Fibroblast of skin of right quadriceps (primary cell): ENCODE results near the gene SMIM38.

Experiments
- DNase-seq: peaks from one replicate; pipeline ENCODE4 v3.0.0-alpha.2; 2013

The SMIM38 gene

DNA sequence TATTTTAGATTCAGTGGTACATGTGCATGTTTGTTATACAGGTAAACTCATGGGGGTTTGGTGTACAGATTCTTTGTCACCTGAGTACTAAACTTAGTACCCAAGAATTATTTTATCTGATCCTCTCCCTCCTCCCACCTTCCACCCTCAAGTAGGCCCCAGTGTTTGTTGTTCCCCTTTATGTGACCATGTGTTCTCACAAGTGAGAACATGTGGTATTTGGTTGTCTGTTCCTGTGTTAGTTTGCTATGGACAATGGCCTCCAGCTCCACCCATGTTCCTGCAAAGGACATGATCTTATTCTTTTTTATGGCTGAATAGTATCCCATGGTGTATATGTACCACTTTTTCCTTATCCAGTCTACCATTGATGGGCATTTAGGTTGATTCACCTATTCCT is 6.8 kb downstream of the SMIM38 start:
- DNase-seq: no peak

DNA sequence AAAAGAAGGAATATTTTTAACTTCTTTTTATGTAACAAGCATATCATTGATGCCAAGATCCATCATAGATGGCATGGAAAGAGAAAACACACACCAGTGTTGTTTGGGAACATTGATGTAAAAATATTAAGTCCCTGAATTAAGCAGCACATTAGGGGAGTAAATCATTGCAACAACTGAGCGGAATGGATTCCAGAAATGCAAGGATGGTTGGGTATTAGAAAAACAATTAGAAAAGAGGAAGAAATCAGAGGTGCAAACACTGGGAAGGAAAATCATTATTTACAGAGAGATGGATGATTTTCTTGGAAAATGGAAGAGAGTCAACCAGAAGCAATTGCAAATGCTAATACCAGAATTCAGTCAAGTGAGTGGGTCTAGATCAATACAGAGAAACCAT is 8.1 kb downstream of the SMIM38 start:
- DNase-seq: no peak

DNA sequence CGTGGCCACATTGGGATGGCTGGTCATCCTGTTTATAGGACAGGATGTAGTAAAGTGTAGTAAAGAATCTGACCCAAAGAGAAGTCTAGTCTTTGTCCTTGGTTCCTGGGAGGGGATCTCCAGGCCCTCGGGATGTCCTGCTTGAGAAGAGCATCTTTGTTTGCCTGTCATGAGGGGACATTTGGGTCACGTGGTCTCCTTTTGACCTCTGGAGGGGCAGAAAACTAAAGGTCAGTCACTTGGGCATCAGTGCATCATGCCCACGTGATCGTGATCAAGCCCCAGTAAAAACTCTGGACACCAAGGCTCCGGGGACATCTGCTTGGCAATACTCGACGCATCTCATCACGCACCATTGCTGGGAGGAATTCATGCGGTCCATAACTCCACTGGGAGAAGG is 9.1 kb downstream of the SMIM38 start:
- no peak for DNase-seq

DNA sequence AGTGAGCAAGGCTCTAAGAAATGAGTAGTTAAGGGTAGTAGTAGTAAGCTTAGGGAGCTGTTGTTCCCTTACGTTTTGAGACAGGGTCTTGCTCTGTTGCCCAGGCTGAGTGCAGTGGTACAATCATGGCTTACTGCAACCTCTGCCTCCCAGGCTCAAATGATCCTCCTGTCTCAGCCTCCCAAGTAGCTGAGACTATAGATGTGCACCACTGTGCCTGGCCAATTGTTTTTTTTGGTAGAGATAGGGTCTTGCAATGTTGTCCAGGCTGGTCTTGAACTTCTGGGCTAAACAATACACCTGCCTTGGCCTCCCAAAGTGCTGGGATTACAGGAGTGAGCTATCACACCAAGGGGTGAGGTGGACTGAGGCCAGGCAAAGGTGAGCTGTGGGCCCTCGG is 10.0 kb downstream of the SMIM38 start:
- DNase-seq: no peak

DNA sequence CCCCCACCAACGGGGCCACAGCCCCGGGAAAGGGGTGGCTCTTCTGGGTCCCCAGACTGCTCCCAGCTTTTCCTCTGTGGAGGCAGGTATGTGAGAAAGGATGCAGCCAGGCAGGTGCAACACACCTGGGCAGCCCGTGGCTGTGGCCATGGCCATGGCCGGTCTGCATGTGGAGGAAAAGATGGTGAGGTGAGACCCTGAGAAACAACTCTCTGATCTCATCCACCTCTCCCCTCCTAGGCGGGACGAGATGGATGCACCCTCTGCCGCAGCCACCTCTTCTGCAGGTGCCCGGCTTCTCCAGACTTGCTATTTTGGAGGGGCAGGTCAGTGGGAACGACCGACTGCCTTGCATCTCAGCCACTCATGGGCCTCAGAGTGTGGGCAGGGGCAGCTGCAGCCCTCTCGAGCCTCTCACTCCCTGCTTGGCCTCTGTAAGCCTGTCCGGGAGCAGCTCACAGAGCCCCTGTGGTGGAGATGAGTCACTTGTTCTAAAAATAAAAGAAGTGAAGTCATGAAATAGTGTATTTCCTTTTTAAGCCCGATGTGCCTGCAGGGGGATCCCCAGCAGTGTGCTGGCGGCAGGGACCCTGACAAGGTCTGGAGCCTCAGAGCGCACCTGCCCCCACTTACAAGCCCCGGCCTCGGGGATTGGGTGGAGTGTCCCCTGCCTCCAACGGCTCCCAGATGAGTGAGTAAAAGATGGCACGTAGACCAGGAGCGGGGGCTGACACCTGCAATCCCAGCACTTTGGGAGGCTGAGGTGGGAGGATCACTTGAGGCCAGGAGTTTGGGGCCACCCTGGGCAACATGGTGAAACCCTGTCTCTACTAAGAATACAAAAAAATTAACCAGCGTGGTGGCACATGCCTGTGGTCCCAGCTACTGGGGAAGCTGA is 10.7 kb downstream of the SMIM38 start:
- peak; percentile 85 for DNase-seq

DNA sequence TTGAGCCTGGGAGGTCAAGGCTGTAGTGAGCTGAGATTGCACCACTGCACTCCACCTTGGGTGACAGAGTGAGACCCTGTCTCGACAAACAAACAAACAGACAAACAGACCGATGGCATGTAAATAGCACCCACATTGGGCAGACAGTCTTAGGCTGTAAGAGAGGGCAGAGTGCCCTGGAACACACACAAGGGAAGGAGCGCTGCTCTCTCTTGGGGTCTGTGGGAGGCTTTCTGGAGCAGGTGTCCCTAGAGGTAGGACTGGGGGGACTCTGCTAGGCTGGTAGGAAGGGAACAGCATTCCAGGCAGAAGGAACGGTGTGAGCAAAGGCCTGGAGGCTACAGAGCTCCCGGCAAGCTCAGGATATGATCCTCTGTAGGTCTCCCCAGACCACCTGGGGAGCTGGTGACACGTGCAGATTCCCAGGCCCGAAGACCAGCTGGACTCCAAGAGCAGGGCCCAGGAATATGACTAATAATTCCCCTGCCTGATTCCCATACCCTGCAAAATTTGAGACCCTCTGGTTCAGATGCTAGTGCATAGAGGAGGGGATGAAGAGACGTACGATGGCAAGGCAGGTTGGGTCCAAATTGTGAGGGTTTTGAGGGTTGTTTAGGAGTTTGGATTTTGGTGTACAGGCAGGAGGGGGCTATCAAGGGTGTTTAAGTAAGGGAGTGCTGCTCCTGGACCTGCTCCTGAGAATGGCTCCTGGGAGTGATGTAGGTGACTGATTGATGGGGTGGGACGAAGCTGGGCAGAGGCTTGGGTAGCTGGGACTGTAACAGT is 11.6 kb downstream of the SMIM38 start:
- no peak for DNase-seq

DNA sequence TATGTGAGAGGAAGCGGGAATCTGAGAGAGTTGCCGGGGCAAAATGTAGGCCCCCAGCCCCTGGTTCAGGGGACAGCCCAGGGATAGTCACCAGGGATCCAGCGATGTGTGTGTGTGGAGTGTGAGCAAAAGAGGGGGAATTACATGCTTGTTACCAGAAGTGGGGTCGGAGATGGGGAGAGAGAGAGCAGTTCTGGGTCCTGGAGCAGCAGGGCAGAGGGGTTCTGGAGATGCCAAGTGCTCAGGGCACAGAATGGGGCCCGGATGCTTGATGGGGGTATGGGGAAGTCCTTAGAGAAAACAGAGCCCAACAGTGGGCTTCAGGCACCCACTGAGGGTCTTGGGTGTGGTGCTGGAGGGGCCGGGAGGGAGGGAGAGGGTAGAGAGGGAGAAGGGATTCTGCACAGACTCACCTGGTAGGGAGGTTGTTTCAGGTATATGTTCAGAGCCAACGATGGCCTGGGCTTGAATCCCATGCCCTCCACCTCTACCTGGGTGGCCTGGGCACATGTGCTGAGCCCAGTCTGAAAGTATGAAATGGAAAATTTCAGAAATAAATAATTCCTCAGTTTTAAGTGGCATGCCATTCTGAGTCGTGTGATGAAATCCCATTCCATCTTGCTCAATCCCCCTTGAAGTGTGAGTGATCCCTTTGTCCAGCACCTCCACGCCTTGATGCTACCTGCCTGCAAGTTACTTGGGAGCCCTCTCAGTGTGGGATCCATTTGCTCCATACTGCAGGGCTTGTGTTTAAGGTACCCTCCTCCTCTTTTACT is 12.4 kb downstream of the SMIM38 start:
- peak; percentile 30 for DNase-seq

DNA sequence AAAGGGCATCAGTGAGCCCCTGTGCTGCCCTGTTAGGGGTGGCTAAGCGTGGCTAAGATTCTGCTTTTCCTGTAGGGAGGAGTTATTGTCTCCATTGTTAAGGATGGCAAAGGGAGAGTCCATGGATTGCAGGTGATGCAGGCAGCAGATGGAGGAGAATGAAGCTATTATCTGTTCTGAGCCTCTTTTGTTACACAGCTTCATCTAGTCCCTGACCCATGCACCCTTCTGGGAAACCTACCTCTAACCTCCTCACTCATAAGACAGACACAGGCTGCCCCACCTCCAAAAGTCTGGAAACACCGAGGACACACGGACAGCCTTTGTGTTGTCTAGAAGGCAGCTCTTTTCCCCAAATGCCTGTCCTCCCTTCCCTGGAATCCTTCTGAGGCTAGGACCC is 13.7 kb downstream of the SMIM38 start:
- DNase-seq: no peak

DNA sequence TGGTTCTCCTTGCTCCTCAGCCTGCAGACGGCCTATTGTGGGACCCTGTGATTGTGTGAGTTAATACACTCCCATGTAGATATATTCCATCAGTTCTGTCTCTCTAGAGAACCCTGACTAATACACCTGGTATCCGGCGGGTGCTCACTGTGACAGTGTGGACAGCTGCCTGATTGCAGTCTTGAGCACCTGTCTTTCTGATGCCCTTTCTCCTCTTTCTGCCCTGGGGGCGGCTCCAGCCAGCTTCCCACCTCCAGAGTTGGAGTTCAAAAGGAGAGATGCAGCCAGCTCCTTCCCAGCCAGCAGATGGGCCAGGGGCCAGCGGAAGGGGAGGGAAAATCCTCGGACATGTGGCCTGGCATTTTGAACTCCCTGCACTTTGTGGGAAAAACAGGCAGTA is 15.0 kb downstream of the SMIM38 start:
- no peak for DNase-seq

DNA sequence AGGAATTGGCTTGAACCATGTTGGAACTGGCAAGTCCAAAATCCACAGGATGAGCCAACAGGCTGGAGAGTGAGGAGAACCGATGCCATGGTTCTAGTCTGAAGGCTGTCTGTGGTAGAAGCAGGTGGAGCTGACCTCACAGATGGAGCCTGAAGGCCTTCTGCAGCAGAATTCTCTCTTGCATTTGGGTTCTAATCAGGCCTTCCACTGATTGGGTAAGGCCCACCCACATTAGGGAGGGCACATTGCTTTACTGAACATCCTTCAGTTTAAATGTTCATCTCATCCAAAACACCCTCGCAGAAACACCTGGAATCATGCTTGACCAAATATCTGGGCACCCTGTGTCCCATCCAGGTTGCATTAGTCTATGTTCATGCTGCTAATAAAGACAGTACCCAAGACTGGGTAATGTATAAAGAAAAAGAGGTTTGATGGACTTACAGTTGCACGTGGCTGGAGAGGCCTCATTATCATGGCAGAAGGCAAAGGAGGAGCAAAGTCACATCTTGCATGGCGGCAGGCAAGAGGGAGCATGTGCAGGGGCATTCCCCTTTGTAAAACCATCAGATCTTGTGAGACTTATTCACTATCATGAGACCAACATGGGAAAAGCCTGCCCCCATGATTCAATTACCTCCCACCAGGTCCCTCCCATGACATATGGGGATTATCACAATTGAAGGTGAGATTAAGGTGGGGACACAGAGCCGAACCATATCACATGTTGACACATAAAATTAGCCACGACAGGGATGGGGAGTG is 15.9 kb downstream of the SMIM38 start:
- no peak for DNase-seq

DNA sequence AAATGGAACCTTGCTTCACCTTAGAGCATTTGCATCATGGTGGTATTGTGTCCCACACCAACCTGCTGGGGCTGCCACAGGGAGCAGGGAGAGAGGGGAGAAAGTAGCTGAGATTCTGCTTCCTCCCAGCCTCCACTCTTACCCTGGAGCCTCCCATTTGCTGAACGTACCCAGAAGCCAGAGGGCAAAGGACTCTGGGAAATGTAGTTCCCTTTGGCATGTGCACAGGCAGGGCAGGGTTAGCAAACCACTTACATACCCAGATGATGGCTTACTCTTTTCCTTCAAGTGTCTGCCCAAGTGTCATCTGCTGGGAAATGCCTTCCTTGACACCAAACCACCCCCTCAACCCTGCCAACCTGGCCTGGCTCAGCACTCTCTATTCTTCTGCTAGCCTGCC is 16.9 kb downstream of the SMIM38 start:
- DNase-seq: no peak

DNA sequence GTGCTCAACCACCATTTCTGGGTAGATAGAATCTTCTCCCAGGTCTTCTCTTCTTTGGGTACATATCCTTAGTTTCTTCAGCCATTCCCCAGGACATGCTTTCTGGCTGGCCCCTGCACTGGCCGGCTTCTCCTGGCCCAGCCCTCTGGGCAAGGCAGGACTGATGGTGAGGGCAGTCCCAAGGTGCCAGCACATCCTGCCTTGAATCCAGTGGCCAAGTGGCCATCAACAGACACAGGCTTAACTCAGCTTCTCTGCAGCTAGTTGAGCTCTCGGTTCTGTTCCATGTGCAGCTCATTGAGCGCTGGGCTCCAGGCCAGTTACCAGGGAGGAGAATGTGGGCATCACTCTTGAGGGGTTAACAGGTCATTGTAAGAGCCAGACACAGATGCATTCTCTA is 17.6 kb downstream of the SMIM38 start:
- DNase-seq: no peak

DNA sequence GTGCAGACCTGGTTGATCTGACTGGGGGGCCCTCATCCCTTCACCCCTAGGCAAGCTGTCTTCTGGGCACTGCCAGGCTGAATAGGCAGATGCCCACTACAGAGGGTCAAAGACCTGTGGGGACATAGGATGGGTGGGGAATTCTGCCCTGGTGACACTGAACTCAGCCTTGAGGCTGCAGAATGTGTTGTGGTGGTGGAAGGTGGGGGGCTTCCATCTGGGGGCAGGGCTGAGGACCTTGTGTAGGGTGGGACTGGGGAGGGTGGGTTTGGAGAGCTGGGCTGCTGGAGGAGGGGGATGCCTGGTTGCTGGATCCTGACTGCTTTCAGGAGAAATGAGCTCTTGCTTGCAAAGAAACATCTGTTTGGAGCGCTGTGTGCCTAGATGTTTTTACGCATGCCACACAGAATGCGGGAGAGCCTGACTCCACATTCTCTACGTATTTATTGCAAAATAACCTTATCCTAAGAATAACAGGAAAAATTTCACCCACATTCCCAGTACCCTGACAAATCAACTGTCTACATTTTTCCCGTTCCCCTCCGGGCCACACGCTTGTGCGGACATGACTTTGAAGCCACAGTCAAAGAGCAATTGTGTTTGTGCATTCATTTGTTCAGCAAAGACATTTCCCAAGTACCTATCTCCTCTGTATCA is 18.3 kb downstream of the SMIM38 start:
- peak; percentile 8 for DNase-seq

DNA sequence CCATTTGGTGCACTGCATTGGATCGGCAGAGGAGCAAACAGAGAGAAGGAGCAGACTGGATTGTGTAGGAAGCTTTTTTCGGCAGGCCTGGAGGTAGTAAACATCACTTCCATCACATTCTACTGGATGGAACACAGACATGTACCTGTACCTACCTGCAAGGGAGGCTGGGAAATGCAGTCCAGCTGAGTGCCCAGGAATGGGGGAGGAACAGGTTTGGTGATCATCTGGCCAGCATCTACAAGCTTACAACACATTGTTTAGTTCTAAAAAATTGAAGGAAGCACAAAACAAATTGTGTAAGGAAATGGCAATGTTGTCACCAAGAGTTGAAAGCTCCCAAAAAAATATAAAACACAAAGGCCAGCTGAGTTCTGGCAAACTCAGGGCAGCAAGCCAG is 19.1 kb downstream of the SMIM38 start:
- no peak for DNase-seq

DNA sequence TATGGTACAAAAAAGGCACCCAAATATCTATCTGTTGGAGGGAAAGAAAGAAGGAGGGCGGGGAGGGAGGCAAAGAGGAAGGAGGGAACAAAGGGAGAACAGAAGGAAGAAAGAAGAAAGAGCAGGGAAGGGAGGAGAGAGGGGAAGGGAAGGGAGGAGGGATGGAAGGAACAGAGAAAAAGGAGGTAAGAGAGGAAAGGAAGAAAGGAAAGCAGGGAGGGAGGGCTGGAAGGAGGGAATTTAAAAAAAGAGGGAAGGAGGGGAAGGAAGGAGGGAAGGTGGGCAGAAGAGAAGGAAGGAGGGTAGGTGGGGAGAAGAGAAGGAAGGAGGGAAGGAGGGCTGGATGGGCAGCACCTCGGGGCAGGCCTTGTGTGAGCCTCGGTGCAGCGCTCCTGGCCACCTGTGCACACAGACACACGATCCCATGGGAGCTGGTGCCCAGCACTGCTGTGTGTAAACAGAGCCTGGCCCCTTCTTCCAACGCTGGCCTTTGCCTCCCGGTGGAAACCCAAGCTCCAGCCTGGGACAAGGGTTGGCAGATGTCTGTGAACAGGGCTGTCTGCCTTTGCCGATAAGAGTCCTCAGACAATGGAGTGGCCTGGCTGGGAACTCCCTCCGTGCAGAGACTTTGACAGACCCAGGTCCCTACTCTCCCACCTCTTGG is 23.2 kb downstream of the SMIM38 start:
- no peak for DNase-seq

DNA sequence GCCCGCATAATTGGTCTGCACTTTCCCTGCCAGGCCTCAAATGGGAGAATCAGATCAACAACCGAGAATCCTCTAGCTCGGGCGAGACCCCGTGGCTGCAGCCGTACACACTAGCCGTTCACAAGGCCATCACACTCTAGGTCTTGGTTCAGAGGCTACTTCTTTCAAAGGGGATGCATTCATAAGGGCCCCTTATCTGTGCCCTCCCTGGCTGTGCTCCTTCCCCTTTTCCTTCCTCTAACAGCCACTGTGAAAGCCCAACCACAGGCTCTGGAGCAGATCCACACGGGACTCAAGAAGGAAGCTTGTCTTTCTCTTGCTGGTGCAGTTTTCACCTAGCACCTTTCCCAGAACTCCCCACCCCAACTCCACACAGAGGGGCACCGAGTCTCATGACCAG is 24.5 kb downstream of the SMIM38 start:
- DNase-seq: no peak

DNA sequence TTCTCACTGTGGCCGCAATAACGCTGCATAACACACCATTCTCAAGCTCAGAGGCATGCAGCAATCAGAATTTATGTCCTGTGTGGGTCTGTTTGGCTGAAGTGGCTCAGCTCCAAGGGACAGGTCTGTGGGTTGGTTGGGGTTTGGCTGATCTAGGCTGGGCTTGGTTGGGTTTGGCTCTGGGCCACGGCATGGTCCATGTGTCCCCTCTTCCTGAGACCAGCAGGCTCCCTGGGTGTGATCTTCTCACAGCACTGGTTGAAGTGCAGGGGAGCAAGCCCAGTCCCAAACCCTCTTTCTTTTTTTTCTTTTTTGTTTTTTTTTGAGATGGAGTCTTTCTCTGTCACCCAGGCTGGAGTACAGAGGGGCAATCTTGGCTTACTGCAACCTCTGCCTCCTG is 25.0 kb downstream of the SMIM38 start:
- DNase-seq: no peak

DNA sequence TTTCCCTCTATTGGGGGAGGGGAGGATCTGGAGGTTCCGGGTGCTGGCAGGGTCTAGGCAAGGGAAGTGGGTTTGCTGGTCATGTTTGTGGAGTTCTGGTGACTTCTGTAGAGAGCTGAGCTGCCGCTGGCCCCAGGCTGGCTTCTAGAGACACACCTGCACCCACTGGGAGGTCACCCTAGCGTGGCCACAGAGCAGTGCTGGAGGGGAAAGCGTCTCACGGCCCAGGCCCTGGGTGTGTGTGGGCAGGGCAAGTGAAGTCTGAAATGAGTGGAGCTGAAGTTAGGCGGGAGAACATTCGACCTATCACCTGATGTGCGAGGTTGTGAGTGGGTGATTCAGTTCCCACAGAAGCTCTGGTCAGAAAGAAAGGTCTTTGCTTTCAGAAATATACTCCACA is 27.9 kb downstream of the SMIM38 start:
- no peak for DNase-seq

DNA sequence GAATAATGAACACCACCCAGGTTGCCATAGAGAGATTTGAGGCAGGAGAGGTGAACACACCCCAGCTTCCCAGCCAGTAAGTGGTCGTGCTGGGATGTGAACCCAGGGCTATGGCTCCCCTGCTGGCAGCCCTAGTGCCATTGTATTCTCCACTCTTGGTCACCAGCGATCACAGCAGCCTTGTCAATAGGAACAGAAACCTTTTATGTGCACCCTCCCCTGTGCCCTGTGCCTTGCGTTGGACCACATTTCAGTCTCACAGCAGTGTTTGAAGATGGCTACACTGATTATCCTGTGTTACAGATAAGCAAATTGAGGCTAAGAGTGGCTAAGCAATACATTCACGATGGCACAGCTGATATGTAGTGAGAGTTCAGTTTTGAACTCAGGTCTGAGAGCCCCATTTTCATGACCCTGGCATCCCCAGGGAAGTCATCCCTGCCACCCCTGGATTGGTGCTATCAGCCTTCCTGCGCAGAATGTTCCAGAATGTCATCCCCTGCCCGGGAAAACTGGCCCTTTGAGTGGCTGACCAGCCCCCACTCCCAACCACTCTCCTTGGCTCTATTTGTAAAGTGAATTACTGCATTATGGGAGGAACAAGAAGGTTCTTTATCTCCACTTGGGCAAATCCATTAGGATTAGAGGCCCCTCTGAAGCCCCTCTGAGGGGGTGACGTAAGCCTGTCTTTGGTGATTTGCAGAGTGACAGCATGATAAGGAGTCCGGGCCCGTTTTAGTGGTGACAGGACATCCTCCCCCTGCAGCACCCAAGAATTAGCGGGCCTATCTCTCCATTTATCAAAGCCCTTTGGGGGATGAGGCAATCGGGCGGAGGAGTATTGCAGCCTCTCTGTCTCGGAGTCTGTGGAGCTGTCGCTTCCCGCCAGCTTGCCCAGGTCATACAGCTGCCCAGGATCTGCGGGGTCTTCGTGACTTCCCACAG is 30.9 kb downstream of the SMIM38 start:
- DNase-seq: no peak

DNA sequence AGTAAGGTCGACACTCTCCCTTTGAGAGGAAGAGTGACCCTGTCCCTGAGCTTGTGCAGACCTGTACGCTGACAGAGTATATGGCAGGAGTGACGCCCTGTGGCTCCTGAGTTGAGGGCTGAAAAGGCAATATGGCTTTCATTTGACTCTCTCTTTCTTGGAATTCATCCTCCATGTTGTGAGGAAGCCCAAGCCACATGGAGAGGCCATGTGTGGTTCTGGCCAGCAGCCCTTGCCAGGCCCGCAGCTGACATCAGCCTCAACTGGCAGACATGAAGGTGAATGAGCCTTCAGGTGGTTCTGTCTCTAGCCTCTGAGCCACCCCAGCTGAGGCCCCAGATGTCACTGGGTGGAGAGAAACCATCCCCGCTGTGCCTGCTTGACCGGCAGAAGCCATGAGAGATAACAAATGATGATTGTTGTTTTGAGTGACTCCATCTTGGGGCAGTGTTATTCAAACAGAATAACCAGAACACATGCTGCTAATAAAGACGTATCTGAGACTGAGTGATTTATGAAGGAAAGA is 31.9 kb downstream of the SMIM38 start:
- no peak for DNase-seq
